GM23338 (cell line): Measurements from ENCODE around the gene BLTP3B.

Experiments
- CREB1 ChIP-seq: fragments of 250-450 bp; sonication (Bioruptor Pico); IDR thresholded peaks from 2 replicates; pipeline ENCODE4 v1.5.0; 2020; ENCODE audit warnings: low read depth, mild to moderate bottlenecking, moderate library complexity
- CTCF ChIP-seq, 2 experiments: fragments of 200-600 bp in 1 of 2; sonication (generic) in 1 of 2; conservative IDR thresholded peaks; 2 replicates each; pipeline versions ENCODE4 v1.5.1 to v1.6.1; 2016 to 2017; ENCODE audit warnings: antibody characterized with exemption in 2 of 2, low read depth in 2 of 2, mild to moderate bottlenecking in 2 of 2, moderate library complexity in 1 of 2
- ETS1 ChIP-seq: IDR thresholded peaks from 2 replicates; pipeline ENCODE4 v1.6.1; 2016; ENCODE audit warnings: antibody characterized with exemption
- EZH2 ChIP-seq: fragments of 200-600 bp; sonication (generic); IDR thresholded peaks from one replicate; pipeline ENCODE4 v1.8.0; 2017; ENCODE audit warnings: antibody characterized with exemption, mild to moderate bottlenecking, low read depth; ENCODE audit not compliant: unreplicated experiment
- EZH2phosphoT487 ChIP-seq: fragments of 200-600 bp; sonication (generic); IDR thresholded peaks from one replicate; pipeline ENCODE4 v1.8.1; 2018; ENCODE audit warnings: antibody characterized with exemption; ENCODE audit not compliant: unreplicated experiment
- POLR2AphosphoS5 ChIP-seq: IDR thresholded peaks from 2 replicates; pipeline ENCODE4 v1.6.1; 2016; ENCODE audit warnings: antibody characterized with exemption, low read depth
- REST ChIP-seq: IDR thresholded peaks from one replicate; pipeline ENCODE4 v1.6.1; 2018; ENCODE audit warnings: antibody characterized with exemption; ENCODE audit not compliant: unreplicated experiment
- STAT1 ChIP-seq: IDR thresholded peaks from one replicate; pipeline ENCODE4 v1.6.1; 2016; ENCODE audit warnings: antibody characterized with exemption; ENCODE audit not compliant: unreplicated experiment
- ZNF114 ChIP-seq: fragments of 250-450 bp; sonication (Bioruptor Pico); IDR thresholded peaks from 2 replicates; pipeline ENCODE4 v1.5.0; 2020; ENCODE audit warnings: mild to moderate bottlenecking, moderate library complexity
- ZNF331 ChIP-seq: fragments of 250-450 bp; sonication (Bioruptor Pico); IDR thresholded peaks from 2 replicates; pipeline ENCODE4 v1.5.0; 2020; ENCODE audit warnings: low read depth, mild to moderate bottlenecking, moderate library complexity
- TF ChIP-seq, protein P1 (sequence below): fragments of 250-450 bp; sonication (Bioruptor Pico); IDR thresholded peaks from 2 replicates; pipeline ENCODE4 v1.5.0; 2020; ENCODE audit warnings: mild to moderate bottlenecking, moderate library complexity

DNA sequence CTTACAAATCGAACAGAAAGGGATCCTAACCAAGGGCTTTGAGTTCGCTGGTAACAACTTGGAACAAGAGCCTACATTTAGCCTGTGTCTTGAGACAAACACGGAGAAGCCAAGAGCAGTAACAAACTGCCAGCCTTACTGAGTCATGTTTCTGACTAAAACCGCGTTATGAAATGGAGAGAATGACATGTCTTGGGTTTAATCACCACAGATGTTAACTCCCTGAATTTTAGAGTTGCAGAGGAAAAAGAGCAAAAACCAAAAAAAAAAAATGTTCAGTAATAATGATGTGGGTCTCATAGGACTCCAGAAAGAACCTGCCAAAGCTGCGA is 1.0 kb downstream of the BLTP3B start:
- TF ChIP-seq CTCF (conservative IDR thresholded peaks at IDR 0.05; ENCODE audit: low read depth in 2 of 2) (no peak), POLR2AphosphoS5 (no peak), CREB1 (CRISPR knock-in tag) (no peak), EZH2phosphoT487 (no peak), EZH2 (no peak), REST (no peak), STAT1 (no peak), ZNF114 (CRISPR knock-in tag) (no peak), ZNF331 (CRISPR knock-in tag) (no peak), ETS1 (no peak)
- TF ChIP-seq, protein P1, sequence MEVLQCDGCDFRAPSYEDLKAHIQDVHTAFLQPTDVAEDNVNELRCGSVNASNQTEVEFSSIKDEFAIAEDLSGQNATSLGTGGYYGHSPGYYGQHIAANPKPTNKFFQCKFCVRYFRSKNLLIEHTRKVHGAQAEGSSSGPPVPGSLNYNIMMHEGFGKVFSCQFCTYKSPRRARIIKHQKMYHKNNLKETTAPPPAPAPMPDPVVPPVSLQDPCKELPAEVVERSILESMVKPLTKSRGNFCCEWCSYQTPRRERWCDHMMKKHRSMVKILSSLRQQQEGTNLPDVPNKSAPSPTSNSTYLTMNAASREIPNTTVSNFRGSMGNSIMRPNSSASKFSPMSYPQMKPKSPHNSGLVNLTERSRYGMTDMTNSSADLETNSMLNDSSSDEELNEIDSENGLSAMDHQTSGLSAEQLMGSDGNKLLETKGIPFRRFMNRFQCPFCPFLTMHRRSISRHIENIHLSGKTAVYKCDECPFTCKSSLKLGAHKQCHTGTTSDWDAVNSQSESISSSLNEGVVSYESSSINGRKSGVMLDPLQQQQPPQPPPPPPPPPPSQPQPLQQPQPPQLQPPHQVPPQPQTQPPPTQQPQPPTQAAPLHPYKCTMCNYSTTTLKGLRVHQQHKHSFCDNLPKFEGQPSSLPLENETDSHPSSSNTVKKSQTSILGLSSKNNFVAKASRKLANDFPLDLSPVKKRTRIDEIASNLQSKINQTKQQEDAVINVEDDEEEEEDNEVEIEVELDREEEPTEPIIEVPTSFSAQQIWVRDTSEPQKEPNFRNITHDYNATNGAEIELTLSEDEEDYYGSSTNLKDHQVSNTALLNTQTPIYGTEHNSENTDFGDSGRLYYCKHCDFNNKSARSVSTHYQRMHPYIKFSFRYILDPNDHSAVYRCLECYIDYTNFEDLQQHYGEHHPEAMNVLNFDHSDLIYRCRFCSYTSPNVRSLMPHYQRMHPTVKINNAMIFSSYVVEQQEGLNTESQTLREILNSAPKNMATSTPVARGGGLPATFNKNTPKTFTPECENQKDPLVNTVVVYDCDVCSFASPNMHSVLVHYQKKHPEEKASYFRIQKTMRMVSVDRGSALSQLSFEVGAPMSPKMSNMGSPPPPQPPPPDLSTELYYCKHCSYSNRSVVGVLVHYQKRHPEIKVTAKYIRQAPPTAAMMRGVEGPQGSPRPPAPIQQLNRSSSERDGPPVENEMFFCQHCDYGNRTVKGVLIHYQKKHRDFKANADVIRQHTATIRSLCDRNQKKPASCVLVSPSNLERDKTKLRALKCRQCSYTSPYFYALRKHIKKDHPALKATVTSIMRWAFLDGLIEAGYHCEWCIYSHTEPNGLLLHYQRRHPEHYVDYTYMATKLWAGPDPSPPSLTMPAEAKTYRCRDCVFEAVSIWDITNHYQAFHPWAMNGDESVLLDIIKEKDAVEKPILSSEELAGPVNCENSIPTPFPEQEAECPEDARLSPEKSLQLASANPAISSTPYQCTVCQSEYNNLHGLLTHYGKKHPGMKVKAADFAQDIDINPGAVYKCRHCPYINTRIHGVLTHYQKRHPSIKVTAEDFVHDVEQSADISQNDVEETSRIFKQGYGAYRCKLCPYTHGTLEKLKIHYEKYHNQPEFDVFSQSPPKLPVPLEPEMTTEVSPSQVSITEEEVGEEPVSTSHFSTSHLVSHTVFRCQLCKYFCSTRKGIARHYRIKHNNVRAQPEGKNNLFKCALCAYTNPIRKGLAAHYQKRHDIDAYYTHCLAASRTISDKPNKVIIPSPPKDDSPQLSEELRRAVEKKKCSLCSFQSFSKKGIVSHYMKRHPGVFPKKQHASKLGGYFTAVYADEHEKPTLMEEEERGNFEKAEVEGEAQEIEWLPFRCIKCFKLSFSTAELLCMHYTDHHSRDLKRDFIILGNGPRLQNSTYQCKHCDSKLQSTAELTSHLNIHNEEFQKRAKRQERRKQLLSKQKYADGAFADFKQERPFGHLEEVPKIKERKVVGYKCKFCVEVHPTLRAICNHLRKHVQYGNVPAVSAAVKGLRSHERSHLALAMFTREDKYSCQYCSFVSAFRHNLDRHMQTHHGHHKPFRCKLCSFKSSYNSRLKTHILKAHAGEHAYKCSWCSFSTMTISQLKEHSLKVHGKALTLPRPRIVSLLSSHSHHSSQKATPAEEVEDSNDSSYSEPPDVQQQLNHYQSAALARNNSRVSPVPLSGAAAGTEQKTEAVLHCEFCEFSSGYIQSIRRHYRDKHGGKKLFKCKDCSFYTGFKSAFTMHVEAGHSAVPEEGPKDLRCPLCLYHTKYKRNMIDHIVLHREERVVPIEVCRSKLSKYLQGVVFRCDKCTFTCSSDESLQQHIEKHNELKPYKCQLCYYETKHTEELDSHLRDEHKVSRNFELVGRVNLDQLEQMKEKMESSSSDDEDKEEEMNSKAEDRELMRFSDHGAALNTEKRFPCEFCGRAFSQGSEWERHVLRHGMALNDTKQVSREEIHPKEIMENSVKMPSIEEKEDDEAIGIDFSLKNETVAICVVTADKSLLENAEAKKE = no peak
